Effector CD8-positive, alpha-beta T cell (primary cell): ENCODE measurements around the gene ALDH1L1.
A peak's percentile ranks its signal among the peaks of the same experiment; 100 is the strongest.
"Not testable (repeated sequence)": the region's sequence is repeated elsewhere in the genome, so short reads cannot be mapped to it uniquely, and the experiment has no call there.

Source experiments
- DNase-seq: peaks from one replicate; lab custom pipeline; 2025; lab: John Stamatoyannopoulos, UW

Gene ALDH1L1

GRCh38 chr3:126083511-126083912 is 96.9 kb downstream of the ALDH1L1 start:
- peak; percentile 56 for DNase-seq

- no peak for DNase-seq
Measured at GRCh38 chr3:126083138-126083445, 97.3 kb downstream of the ALDH1L1 start.

- no peak for DNase-seq
Measured at GRCh38 chr3:126082362-126083137, 97.8 kb downstream of the ALDH1L1 start.

GRCh38 chr3:126081618-126082361 is 98.6 kb downstream of the ALDH1L1 start:
- no peak for DNase-seq

GRCh38 chr3:126080970-126081369 is 99.4 kb downstream of the ALDH1L1 start:
- no peak for DNase-seq

GRCh38 chr3:126078866-126079265 is 101.5 kb downstream of the ALDH1L1 start:
- no peak for DNase-seq

- no peak for DNase-seq
Measured at GRCh38 chr3:126077754-126078153, 102.6 kb downstream of the ALDH1L1 start.

- DNase-seq = no peak
Measured at GRCh38 chr3:126076140-126076539, 104.2 kb downstream of the ALDH1L1 start.

- no peak for DNase-seq
Measured at GRCh38 chr3:126070146-126070545, 110.2 kb downstream of the ALDH1L1 start.

- DNase-seq = no peak
Measured at GRCh38 chr3:126067959-126068358, 112.4 kb downstream of the ALDH1L1 start.

GRCh38 chr3:126066676-126067075 is 113.7 kb downstream of the ALDH1L1 start:
- DNase-seq = not testable (repeated sequence)

- no peak for DNase-seq
Measured at GRCh38 chr3:126065876-126066275, 114.5 kb downstream of the ALDH1L1 start.

GRCh38 chr3:126064627-126065258 is 115.6 kb downstream of the ALDH1L1 start:
- DNase-seq = no peak

GRCh38 chr3:126063358-126063965 is 116.9 kb downstream of the ALDH1L1 start:
- DNase-seq = no peak

- no peak for DNase-seq
Measured at GRCh38 chr3:126061301-126062032, 118.9 kb downstream of the ALDH1L1 start.

- DNase-seq = no peak
Measured at GRCh38 chr3:126060613-126061145, 119.7 kb downstream of the ALDH1L1 start.

- no peak for DNase-seq
Measured at GRCh38 chr3:126058666-126059065, 121.7 kb downstream of the ALDH1L1 start.

GRCh38 chr3:126057936-126058335 is 122.5 kb downstream of the ALDH1L1 start:
- DNase-seq = no peak

GRCh38 chr3:126057501-126057819 is 122.9 kb downstream of the ALDH1L1 start:
- no peak for DNase-seq

GRCh38 chr3:126056681-126057500 is 123.5 kb downstream of the ALDH1L1 start:
- no peak for DNase-seq

- DNase-seq = no peak
Measured at GRCh38 chr3:126056088-126056487, 124.3 kb downstream of the ALDH1L1 start.
